Measurements from ENCODE around the gene UNC5C.

UNC5C gene

GRCh38 chr4:95457353-95457752, 91.4 kb downstream of the UNC5C start:
- DNase-seq: no peak

DNA sequence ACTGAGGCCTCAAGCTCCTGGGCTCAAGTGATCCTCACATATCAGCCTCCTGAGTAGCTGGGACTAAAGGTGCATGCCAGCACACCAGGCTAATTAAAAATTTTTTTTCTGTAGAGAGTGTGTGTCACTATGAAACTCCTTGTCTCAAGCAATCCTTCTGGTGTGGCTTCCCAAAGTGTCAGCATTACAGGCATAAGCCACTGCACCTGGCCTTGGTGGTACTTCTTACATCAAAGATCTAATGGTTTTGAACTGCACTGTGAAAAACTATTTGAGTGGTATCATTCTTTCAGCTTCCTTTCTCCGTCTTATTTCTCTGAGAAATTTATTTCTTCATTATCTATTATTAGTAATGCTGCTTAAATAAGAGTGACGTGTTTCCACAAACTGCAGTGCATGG, 98.5 kb downstream of the UNC5C start:
- no peak for DNase-seq

DNA sequence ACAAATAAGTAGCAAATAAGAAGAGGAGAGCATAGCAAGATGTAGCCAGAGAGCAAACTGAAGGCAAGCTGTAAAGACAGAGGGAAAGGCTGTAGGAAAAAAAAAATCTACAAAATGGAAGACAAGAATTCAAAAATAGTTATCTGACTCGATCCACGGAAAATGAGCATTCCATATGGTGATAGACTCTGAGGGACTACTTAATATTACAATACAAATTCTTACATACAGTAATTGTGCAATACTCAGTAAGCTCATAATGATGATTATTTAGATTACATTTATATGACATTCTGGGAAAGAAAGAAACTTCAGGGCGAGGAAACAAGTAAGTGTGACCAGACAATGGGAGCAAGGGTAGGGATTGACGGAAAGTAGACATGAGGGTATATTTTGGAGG, 102.6 kb downstream of the UNC5C start:
- no peak for DNase-seq

DNA sequence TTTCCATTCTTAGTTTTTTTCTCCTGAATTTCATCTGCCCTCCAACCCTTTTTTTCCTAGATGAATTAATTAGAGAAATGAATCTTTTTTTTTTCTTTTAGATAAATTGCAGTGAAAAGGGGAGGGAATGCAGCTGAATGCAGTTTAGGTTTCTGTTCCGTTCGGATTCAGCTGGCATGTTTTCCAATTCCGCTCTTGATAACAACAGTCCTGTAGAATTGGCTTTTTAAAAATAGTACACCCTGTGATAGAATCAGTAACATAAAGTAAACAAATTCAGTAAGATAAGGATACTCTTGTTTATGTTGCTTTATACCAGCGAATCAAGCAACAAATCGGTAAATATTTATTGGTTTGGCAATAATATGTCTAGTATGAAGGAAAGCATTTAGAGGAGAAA, 103.5 kb downstream of the UNC5C start:
- no peak for DNase-seq

- no peak for DNase-seq
Observed at GRCh38 chr4:95444812-95445211, 104.0 kb downstream of the UNC5C start.

DNA sequence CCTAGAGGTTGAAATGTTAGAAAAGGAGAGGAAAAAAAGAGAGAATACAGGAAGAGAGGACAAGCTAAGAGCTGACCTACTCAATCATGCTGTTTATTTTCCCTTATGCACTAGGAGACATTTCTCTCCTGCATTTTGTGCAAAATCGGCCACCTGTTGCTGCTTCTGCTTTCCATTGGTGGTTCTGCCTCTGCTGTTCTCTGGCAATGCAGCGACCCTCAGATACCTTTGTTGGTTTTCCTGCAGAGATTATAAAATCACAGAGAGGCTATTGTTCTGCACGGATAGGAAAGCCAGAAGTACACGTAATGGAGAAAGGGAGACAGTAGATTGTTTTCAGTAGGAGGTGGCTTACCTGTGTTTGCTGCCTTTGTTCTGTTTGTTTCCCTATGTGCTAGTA, 108.9 kb downstream of the UNC5C start:
- DNase-seq: no peak

- no peak for DNase-seq
Observed at GRCh38 chr4:95439071-95439470, 109.7 kb downstream of the UNC5C start.

DNA sequence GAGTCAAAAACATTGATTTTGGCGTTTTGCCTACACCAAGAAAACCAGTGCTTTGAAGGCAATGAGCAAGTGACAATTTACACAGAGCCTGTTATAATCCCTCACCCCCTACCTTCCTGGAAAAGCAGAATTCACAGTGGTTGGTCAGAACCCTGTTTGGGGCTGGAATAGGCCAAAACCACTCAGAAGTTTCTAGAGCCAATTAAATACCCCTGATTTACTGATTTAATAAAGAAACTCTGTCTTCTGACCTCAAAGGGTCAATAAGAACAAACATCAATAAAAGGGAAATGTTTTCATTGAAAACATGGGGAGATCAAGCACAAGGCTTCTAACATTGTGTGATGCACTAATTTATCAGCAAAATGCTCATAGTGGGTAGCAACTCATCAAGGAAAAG, 116.3 kb downstream of the UNC5C start:
- DNase-seq: no peak

DNA sequence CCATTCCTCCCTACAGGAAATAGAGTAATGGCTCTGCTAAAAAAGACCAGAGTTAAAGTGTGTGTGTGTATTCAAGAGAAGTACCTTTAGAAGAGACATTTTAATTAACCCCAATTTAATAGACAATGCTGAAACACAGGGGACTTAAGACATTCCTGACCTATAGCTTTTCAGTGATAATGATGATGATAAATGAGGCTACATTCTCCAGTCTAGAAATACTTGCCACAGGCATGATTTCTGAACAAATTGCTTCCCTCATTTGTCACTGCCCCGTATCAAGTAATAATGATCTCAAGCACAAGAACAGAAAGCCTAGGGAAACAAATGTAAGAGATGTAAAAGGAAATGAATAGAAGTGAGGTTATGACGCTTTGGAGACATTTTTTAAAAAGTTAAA, 117.1 kb downstream of the UNC5C start:
- DNase-seq: no peak

DNA sequence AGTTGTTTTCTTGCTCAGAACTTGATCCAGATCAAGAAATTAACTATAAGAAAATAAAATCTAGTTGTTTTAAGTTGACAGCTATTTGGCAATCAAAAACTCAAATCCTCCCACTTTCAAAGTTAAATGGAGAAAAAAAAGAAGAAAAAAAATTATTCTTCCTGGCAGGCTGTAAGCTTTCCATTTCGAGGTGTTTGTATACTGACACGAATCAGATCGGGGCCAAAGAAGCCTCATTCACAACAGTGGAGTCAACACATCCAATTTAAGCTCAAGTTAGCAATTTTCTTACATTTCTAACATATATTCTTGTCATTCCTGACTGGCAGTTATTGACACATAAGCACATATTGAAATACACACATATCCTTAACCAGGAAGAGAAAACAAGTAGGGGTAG, 119.4 kb downstream of the UNC5C start:
- DNase-seq: no peak

DNA sequence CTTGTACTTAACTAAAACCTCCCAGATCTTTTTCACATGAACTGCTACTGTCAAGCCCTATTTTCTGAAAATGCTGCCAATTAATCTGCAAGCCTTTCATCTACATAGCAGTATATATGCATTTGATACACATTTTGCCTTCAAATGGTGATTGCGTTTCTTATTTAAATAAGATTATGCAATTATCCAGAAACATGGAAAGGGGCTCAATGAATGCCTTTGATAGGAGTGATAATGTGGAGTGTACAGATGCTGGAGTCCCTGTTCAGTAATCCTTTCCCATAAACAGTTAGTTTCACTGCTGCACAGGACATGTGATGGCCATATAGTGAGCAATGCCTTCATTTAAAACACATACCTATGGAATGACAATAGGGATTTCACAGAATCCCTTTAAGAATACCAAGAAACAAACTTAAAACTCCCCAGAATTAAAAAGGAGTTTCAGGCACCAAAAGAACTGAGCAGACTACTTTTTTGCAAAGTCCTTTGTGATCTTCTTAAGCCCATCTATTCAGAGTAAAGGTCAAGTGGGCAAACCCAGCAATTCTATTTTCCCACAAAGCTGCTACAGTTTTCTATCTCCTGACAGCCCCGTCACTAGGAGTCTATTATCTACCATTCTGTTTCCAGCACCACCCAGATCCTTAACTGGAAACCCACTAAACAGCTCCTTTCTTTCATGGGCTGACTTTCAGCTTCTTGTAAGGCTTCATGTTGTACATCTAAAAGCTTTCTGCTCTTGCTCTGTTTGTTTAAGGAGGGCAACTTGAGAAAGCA, 120.3 kb downstream of the UNC5C start:
- DNase-seq: no peak

DNA sequence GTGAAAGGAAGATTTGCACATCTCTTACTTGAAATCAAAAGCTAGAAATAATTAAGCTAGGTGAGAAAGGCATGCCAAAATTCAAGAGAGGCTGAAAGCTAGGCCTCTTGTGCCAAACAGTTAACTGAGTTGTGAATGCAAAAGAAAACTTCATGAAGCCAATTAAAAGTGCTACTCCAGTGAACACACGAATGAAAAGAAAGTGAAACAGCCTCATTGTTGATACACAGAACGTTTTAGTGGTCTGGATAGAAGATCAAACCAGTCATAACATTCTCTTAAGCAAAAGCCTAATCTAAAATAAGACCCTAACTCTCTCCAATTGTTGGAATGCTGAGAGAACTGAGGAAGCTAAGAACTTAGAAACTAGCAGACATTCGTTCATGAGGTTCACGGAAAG, 122.3 kb downstream of the UNC5C start:
- no peak for DNase-seq

DNA sequence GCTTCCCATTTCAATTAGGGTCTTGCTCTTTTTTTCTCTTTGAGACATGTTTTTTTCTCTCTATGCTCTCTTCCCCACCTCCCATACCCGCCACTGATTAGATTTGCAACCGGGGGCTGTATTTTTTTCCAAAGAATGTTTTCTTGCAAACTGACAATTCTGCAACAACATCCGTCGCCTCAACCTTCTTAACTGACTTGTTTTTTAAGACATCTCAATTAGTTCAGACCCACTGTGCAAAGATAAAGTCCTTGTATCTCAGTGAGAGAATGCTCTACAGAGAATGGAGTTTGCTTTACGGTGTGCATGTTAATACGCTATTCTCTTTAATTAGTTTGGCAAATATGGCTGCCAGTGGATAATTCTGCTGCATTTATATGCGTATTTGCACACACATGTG, 126.3 kb downstream of the UNC5C start:
- no peak for DNase-seq

GRCh38 chr4:95421869-95422268, 126.9 kb downstream of the UNC5C start:
- DNase-seq: no peak

GRCh38 chr4:95417531-95417930, 131.2 kb downstream of the UNC5C start:
- DNase-seq: no peak

DNA sequence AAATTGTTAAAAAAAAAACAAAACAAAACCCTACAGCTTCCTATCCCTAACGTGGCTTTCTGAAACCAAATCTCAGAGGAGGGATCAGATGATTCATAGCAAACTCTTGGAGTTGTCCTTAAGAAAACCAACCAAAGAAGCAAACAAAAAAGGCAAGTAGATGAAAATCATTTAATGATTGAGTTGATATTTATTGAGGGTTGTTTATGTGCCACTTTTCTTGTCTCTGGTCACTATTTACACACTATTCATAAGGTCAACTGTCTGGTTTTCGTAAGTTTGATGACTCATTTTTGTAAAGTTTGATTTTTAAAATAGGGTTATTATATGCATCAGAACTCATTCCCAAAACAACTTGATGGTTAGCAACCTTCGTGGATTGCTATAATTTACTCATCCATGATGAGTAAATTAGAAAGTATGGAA, 133.4 kb downstream of the UNC5C start:
- no peak for DNase-seq

DNA sequence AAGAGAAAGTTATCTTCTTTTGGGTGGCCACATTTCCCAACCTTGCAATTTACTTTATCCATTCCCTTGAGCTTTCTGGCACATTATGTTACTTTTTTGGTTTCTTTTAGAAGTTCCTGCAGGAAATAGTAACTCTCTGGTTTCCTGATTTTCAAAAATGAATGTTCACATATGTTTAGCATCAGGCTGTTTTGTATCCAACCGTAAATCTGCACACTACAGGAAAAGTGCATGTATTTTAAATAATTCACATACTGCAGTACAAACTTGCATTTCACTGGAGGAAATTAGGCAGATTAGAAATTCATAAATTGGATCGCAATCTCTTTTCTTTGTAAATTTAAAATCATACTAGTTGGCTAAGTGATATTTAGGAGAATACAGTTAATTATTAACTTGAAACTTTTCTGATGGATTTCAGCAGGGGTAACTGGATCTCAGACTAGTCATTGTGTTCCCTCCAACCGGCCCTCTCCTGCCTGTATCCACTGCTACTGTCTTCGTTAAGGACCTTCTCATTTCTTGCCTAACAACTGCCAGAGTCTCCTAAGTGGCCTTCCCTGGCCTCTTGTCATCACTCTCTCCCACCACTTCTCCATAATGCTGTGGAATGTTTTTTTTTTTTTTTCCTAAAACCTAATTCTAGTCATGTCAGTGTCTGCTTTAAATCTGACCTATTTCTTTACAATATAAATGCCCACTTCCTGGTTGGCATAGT, 137.2 kb downstream of the UNC5C start:
- DNase-seq: no peak

- no peak for DNase-seq
Observed at GRCh38 chr4:95410387-95410977, 138.3 kb downstream of the UNC5C start.

- DNase-seq: no peak
Observed at GRCh38 chr4:95409750-95410149, 139.0 kb downstream of the UNC5C start.

DNA sequence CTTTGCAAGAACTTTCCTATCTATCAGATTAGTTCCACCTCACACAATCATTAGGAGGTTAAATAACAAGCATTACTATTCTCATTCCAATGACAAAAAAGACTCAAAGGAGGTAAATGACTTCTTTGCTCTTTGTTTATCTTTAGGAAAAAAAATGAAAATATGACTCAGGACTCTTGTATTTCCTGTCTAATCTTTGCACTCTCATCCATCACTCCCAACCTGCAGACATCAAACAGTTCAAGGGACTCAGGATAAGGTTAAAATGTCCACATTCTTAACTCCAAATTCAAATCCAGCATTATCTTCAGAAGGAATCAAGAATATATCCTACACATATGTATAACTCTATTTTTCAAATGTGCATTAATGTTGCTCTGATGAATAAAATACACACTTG, 139.6 kb downstream of the UNC5C start:
- DNase-seq: no peak

DNA sequence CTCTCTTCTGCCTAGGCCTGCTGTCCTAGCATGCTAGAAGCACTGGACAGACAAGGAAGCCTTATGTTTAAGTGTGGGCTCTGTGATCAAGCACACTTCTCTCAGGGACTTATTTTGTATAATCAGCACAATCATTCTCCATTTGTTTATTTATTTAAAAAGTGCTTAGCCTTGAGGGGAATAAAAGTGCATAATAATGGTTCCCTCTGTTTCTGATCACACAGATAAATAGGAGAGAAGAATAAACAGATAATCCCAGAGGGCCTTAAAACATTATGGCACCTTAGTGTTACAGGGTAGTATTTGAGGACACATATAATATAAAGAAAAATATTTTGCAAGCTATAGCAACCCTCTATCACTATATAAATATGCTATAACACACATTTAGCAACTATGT, 146.5 kb downstream of the UNC5C start:
- DNase-seq: no peak

- no peak for DNase-seq
Observed at GRCh38 chr4:95398217-95398616, 150.6 kb downstream of the UNC5C start.

DNA sequence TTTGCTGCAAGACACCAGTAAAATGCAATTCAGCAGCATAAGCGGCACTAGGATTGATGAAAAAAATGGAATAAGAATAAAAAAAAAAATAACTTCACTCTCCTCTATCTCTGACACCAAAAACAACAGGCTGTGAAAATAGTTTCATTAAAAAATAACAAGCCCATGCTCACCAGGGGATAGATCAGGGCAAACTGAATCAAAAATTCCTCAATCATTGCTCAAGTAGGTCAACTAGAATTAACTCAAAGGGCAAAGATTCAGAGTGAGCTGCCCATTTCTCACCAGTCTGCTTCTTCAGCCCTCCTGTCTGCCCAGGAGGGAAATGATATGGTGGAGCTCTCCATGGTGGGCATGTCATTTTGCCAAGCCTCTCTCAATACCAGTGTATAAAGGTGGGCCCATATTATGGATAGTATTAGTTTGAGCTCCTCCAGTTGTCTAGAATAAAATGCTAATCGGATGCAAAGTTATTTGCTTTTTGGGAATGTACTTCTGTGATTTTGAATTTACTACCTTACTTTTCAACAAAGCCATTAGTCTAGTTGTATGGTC, 153.9 kb downstream of the UNC5C start:
- no peak for DNase-seq

DNA sequence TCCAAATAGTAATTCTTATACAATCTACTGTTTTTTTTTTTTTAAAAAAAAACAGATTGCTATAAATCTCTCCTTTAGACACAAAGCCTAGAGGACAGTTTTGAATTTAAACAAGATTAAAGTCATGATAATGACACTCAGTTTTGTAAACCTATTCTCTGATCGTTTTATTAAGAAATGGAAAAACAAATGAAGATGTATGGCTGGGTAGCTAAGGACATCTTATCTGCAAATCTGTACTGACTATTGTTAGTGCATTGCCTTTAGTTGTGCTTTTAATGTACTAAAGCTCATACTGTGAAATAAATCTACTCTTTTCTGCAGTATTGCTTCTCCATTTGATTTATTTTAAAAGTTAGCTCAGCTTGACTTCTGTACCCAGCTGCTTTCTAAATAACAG, 155.0 kb downstream of the UNC5C start:
- no peak for DNase-seq
